Stimulated activated CD4-positive, alpha-beta T cell treated with anti-CD3 and anti-CD28 coated beads, Interleukin-1b, Interleukin-23, amount 100 ng/mL, for 4 hours (primary cell): ENCODE measurements around the gene ARHGEF40.

Experiments used
- DNase-seq, 2 donors: peaks; one replicate each; pipeline ENCODE4 v3.0.0-alpha.2; 2020; ENCODE audit warnings: low read depth in 2 of 2

ARHGEF40 gene

GRCh38 chr14:21070083-21070609 lies at the start of gene ARHGEF40:
Gene ARHGEF40, plus strand, starts transcription at chr14:21070304. Its CDS starts 93 bp downstream, at chr14:21070397.
- DNase-seq = no peak

GRCh38 chr14:21020977-21021545 lies 49.0 kb upstream of the ARHGEF40 start:
- no peak for DNase-seq

GRCh38 chr14:21022686-21023085 lies 47.4 kb upstream of the ARHGEF40 start:
- no peak for DNase-seq

- DNase-seq = no peak
Observed at GRCh38 chr14:21023174-21023573, 46.9 kb upstream of the ARHGEF40 start.

- DNase-seq = no peak
Observed at GRCh38 chr14:21023817-21024584, 46.1 kb upstream of the ARHGEF40 start.

GRCh38 chr14:21024585-21025370 lies 45.3 kb upstream of the ARHGEF40 start, which contains the start of gene NDRG2:
Gene NDRG2, minus strand, starts transcription at chr14:21025061. Its CDS starts 1,746 bp downstream, at chr14:21023315.
- peak; percentile 61 to 67 for DNase-seq

- DNase-seq = no peak
Observed at GRCh38 chr14:21025371-21026273, 44.5 kb upstream of the ARHGEF40 start.

- DNase-seq = no peak
Observed at GRCh38 chr14:21026274-21026987, 43.7 kb upstream of the ARHGEF40 start.

- DNase-seq = no peak
Observed at GRCh38 chr14:21026988-21027315, 43.2 kb upstream of the ARHGEF40 start.

- DNase-seq = no peak
Observed at GRCh38 chr14:21029917-21030316, 40.2 kb upstream of the ARHGEF40 start, which contains the start of gene TPPP2. Gene TPPP2, plus strand, starts transcription at chr14:21030217. Its CDS starts 365 bp downstream, at chr14:21030582.

GRCh38 chr14:21030531-21030930 lies 39.6 kb upstream of the ARHGEF40 start:
- no peak for DNase-seq

- DNase-seq = no peak
Observed at GRCh38 chr14:21032326-21033132, 37.6 kb upstream of the ARHGEF40 start.

GRCh38 chr14:21033133-21033698 lies 36.9 kb upstream of the ARHGEF40 start:
- no peak for DNase-seq

GRCh38 chr14:21034707-21035106 lies 35.4 kb upstream of the ARHGEF40 start, which contains the start of gene RNASE13:
Gene RNASE13, minus strand, starts transcription at chr14:21034807. Its CDS starts 519 bp downstream, at chr14:21034288.
- no peak for DNase-seq

GRCh38 chr14:21036751-21037150 lies 33.4 kb upstream of the ARHGEF40 start:
- DNase-seq = no peak

- no peak for DNase-seq
Observed at GRCh38 chr14:21037156-21037555, 32.9 kb upstream of the ARHGEF40 start.

GRCh38 chr14:21038441-21039422 lies 31.4 kb upstream of the ARHGEF40 start:
- DNase-seq = no peak
